HL-60 (cell line): ENCODE measurements around the gene MYEF2.

Experiments
- CTCF ChIP-seq: IDR thresholded peaks from one replicate; pipeline ENCODE4 v1.5.1; 2011; ENCODE audit warnings: low read length, control low read depth, inconsistent platforms; ENCODE audit not compliant: insufficient read depth
- POLR2AphosphoS5 ChIP-seq: IDR thresholded peaks from 2 replicates; pipeline ENCODE4 v1.6.1; 2012; ENCODE audit warnings: low read depth

- no peak for TF ChIP-seq CTCF
- no peak for TF ChIP-seq POLR2AphosphoS5
Observed at GRCh38 chr15:48143856-48144255, 34.2 kb downstream of the MYEF2 start.
